GM12878 (cell line): ENCODE results near the gene DPP9.
A peak's percentile ranks its signal among the peaks of the same experiment; 100 is the strongest.

ENCODE experiments used
- ASH2L ChIP-seq: fragments of 300-600, 200-600 bp; sonication (generic); IDR thresholded peaks from 2 replicates; pipeline ENCODE4 v1.6.1; 2017; ENCODE audit warnings: low read depth, mild to moderate bottlenecking, borderline replicate concordance
- EED ChIP-seq: sonication (generic); IDR thresholded peaks from 2 replicates; pipeline ENCODE4 v1.6.1; 2016; ENCODE audit warnings: antibody characterized with exemption, low read depth
- KDM1A ChIP-seq: fragments of 200-600 bp; sonication (generic); IDR thresholded peaks from 2 replicates; pipeline ENCODE4 v1.6.1; 2016; ENCODE audit warnings: borderline replicate concordance
- TCF12 ChIP-seq: IDR thresholded peaks from 2 replicates; pipeline ENCODE4 v1.6.1; 2011; ENCODE audit warnings: low read depth, mild to moderate bottlenecking, low read length
- TF ChIP-seq, protein P1 (sequence below): IDR thresholded peaks from 2 replicates; pipeline ENCODE4 v1.6.1; 2012; ENCODE audit warnings: low read length, inconsistent platforms
- TF ChIP-seq, protein P2 (sequence below): fragments of 450-650 bp; formaldehyde crosslinking; IDR thresholded peaks from 2 replicates; pipeline ENCODE4 v1.5.0; 2022; ENCODE audit warnings: mild to moderate bottlenecking, missing genetic modification characterization
- TF ChIP-seq, protein P3 (sequence below), 3 experiments: IDR thresholded peaks in 2 of 3; conservative IDR thresholded peaks in 1 of 3; 2 replicates each; pipeline ENCODE4 v1.5.1; 2011; ENCODE audit warnings: low read depth in 3 of 3, low read length in 3 of 3, mild to moderate bottlenecking in 3 of 3, control low read depth in 2 of 3, moderate library complexity in 2 of 3, inconsistent platforms in 1 of 3, mixed read lengths in 1 of 3; ENCODE audit not compliant: control insufficient read depth in 2 of 3, insufficient read depth in 1 of 3; ENCODE audit errors: extremely low read depth in 1 of 3

DNA sequence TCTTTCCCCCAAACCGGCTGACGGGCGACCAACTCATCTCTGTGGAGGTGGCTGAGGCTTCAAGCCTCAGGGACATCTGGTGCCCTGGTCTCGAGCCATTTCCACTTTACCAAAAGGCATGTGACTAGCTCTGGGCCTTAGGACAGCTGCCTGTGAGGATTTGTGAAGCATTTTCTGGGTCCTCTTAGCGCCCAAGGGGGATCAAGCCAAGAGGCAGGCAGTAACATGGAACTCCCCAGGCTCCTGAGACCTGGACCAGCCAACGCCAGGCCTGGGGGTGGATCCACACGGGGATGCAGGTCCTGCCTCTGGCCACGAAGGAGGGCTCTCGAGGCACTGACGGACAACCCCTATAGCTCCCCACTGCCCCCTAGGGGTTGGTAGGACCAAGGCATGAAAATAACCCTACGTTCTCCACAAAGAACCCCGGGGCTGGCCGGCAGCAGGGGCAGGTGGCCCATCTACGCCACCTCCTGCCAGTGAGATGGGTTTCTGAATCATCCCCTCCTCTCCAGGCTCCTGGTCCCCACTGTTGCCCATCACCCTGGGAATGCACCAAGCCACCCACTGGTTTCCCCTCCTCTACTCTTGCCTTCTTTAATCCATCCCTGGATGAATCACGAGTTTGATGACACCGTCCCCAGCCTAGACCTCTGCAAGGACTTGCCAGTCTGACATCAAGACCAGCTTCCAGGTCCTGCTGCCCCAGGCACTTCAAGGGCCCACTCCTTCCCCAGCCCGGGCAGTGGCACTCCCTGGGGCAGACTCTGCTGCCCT, 46.5 kb downstream of the DPP9 start:
- TF ChIP-seq ASH2L (no peak), KDM1A (no peak), EED (no peak), TCF12 (no peak)
- TF ChIP-seq, protein P1, sequence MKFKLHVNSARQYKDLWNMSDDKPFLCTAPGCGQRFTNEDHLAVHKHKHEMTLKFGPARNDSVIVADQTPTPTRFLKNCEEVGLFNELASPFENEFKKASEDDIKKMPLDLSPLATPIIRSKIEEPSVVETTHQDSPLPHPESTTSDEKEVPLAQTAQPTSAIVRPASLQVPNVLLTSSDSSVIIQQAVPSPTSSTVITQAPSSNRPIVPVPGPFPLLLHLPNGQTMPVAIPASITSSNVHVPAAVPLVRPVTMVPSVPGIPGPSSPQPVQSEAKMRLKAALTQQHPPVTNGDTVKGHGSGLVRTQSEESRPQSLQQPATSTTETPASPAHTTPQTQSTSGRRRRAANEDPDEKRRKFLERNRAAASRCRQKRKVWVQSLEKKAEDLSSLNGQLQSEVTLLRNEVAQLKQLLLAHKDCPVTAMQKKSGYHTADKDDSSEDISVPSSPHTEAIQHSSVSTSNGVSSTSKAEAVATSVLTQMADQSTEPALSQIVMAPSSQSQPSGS, result no peak
- TF ChIP-seq, protein P2, sequence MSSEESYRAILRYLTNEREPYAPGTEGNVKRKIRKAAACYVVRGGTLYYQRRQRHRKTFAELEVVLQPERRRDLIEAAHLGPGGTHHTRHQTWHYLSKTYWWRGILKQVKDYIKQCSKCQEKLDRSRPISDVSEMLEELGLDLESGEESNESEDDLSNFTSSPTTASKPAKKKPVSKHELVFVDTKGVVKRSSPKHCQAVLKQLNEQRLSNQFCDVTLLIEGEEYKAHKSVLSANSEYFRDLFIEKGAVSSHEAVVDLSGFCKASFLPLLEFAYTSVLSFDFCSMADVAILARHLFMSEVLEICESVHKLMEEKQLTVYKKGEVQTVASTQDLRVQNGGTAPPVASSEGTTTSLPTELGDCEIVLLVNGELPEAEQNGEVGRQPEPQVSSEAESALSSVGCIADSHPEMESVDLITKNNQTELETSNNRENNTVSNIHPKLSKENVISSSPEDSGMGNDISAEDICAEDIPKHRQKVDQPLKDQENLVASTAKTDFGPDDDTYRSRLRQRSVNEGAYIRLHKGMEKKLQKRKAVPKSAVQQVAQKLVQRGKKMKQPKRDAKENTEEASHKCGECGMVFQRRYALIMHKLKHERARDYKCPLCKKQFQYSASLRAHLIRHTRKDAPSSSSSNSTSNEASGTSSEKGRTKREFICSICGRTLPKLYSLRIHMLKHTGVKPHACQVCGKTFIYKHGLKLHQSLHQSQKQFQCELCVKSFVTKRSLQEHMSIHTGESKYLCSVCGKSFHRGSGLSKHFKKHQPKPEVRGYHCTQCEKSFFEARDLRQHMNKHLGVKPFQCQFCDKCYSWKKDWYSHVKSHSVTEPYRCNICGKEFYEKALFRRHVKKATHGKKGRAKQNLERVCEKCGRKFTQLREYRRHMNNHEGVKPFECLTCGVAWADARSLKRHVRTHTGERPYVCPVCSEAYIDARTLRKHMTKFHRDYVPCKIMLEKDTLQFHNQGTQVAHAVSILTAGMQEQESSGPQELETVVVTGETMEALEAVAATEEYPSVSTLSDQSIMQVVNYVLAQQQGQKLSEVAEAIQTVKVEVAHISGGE (CRISPR knock-in tag), result no peak
- TF ChIP-seq, protein P3, sequence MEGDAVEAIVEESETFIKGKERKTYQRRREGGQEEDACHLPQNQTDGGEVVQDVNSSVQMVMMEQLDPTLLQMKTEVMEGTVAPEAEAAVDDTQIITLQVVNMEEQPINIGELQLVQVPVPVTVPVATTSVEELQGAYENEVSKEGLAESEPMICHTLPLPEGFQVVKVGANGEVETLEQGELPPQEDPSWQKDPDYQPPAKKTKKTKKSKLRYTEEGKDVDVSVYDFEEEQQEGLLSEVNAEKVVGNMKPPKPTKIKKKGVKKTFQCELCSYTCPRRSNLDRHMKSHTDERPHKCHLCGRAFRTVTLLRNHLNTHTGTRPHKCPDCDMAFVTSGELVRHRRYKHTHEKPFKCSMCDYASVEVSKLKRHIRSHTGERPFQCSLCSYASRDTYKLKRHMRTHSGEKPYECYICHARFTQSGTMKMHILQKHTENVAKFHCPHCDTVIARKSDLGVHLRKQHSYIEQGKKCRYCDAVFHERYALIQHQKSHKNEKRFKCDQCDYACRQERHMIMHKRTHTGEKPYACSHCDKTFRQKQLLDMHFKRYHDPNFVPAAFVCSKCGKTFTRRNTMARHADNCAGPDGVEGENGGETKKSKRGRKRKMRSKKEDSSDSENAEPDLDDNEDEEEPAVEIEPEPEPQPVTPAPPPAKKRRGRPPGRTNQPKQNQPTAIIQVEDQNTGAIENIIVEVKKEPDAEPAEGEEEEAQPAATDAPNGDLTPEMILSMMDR (IDR thresholded peaks at IDR 0.05 in 2 of 3, conservative IDR thresholded peaks at IDR 0.05 in 1 of 3; ENCODE audit: control insufficient read depth in 2 of 3, extremely low read depth in 1 of 3, insufficient read depth in 1 of 3, low read depth in 3 of 3, low read length in 3 of 3), result peak; percentile 21 to 64 (median 44); a peak in 5 of 6 replicates
